Activated gamma-delta T cell treated with Interleukin-2 at 50 U/mL for 16 hours (primary cell): ENCODE results near the gene CTDSPL2.
A peak's percentile ranks its signal among the peaks of the same experiment; 100 is the strongest.
"Not testable (repeated sequence)": the region's sequence is repeated elsewhere in the genome, so short reads cannot be mapped to it uniquely, and the experiment has no call there.

ENCODE experiments used
- DNase-seq: peaks from one replicate; pipeline ENCODE4 v3.0.0-alpha.2; 2020

CTDSPL2 gene

DNA sequence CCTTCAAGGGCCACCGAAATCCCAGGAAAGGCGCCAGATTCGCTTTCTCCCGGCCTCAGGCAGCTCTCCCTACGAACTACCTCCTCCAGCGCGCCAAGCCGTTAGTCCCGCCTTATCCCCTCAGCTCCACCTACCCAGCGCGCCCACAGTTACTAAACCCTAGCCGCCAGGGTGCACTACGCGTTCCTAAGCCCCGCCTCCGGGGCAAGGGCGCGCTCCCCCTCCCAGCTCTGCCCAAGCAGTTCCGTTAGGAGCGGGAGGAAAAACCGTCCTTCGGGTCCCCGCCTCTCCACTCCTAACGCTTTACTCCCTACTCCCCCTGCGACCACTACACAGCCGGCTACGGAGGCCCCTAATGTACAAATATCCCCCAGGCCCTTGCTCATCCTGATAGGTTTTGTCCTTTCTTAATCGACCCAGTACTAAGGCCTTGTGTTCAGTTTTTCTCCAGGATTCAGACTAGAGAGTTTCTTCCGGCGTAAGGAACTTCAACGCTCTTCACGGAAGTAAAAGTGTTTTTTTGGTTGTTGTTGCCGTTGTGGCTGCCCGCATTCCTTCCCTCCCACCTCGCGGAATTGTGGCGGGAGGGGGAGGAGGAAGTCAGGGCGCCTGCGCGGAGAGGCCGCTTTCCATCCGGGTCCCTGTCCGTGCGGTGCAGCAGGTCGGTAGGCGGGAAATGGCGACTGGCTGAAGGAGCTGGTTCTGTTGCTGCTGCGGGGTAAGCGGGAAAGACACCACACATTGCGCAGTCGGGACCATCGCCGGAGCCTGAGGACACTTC, at the start of gene CTDSPL2:
Gene CTDSPL2, plus strand, starts transcription at position 655 of the 781 bp plus-strand sequence. CDS start 31,386 bp downstream, outside the sequence.
- peak; percentile 93 for DNase-seq

DNA sequence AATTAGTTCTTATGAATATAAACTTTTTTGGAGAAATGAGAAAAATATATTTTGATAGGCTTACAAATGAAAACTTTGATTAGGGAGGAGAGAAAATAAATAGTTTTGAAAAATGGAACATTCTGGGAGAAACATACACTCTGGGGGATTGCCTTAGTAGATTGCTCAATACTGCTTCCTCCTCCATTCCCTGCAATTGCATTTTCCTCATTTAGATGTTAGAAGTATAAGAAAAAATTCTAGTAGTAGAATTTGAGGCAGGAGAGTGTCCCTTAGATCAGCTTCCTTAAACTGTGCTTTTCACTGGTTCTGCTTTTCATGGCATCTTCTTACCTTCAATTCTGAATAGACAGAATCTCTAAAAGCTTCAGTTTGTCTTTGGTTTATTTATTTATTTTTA, 46.2 kb upstream of the CTDSPL2 start:
- DNase-seq: no peak

DNA sequence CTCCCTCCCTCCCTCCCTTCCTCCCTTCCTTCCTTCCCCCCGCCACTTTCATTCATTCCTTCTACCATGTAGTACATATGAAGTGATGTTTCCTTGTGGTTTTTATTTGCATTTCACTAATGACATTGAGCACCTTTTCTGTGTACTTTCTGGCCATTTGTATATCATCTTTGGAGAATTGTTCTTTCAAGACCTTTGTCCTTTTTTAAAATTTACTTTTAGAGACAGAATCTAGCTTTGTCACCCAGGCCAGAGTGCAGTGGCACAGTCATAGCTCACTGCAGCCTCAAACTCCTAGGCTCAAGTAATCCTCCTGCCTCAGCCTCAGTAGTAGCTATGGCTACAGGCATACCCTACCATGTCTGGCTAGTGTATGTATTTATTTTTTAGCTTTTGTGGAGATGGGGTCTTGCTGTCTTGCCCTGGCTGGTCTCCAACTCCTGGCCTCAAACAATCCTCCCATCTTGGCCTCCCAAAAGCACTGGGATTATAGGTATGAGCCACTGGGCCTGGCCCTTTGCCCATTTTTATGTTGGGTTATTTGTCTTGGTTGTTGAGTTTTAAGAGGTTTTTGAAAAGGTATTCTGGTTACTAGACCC, 42.0 kb upstream of the CTDSPL2 start:
- no peak for DNase-seq

DNA sequence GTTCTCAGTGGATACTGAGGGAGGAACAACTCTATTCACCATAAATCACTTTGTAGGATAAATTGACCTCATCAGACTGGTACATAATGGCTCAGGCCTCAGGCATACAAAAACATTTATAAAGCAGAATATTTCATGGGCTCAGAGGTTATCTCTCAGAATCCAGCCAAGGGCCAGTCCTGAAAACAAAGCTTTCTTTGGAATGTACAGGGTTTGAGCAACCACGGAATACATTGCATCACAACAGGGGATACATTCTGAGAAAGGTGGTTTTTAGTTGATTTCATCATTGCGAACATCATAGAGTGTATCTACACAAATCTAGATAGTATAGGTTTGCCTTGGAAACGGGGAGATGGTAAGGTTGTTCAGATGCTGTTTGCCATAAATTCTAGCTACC, 33.4 kb upstream of the CTDSPL2 start:
- no peak for DNase-seq

DNA sequence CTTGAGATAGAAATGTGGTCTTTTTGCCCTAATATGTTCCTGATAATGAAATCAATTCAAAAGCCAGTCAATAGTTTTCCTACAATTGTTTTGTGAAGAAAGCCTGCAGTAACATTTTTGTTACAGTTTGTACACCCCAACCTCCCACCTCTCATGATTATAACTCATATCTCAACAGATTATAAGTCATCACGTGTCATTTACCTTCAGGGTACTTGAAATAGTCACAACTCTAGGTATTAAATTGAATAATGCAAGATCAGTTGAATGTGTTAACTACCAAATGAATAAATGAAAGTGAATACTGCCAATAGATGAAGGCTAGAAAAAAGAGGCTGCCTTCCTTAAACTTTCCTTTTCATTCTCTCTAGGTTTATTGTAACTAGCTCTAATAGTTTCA, 32.9 kb upstream of the CTDSPL2 start:
- no peak for DNase-seq

DNA sequence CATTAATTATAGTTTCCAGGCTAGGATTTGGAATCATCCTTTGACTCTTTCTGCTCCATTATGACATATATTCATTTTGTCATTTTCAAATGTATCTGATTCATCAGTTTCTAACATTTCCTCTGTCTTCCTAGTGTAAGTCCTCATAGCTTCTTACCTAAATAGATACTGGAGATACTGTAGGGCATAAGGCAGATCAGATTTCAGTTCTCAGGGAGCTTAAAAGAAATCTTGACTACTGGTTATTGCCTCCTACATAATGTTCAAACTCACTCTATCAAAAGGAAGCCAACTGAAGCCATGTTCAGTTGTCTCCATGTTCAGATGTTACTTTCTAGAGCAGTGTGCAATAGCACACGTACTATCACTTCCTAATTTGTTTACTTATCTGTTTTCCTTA, 29.6 kb upstream of the CTDSPL2 start:
- no peak for DNase-seq

DNA sequence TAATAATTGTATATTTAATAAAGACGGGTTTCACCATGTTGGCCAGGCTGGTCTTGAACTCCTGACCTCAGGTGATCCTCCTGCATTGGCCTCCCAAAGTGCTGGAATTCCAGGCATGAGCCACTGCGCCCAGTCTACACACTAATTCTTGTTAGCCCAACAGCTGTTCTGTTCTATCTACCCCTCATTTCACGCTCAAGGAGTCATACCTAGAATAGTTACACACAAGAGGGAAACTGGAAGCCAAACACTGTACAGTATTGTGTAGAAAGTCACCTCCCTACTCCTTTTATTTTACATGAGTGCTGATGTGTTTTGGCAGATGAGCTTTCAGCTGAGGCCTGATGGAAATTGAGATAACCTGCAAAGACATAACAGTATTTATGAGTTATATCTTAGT, 13.4 kb upstream of the CTDSPL2 start:
- DNase-seq: no peak

DNA sequence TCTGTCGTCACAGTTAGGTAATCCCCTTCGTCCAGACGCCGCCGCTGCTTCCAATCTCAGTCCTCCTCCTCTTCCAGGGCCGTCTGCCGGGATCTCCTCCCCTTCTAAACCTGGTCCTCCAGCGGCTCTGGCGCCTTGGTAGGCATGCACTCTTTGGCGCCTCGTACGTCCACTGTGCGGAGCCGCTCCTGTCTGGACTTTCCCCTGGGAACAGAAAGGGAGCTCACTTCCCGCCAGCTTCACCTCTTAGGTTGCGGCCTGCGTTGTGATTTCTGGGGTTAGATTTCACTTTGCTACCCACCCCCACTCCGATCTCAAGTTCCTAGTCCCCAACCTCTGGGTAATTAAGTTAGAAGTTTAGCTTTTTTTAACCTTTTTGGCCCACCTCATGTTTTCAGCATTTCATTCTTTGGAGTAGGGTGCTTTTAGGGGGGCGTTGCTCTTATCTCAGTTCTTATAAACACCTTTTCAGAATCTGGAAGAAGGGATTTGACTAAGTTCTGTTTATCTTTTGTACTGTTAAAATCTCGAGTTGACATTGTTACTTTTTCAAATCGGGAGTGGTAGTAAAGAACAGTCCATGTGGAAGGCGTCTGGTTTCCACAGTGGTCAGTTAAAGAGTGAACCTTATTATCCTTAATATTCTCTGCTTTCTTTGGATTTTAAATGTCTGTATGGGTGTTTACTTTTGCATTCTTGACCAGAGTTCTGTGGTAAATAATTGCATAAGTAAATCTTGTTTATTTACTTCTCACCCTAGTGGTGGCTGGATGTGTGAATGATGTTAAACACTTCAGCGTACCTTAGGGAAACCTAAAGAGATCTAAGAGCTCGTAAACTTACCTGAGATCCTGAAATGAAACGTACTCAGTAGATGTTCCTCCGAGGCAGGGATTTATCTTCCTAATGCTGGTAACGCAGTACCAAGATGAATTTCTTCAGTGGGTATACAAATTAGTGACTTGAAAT, 611 bp downstream of the CTDSPL2 start:
- no peak for DNase-seq

DNA sequence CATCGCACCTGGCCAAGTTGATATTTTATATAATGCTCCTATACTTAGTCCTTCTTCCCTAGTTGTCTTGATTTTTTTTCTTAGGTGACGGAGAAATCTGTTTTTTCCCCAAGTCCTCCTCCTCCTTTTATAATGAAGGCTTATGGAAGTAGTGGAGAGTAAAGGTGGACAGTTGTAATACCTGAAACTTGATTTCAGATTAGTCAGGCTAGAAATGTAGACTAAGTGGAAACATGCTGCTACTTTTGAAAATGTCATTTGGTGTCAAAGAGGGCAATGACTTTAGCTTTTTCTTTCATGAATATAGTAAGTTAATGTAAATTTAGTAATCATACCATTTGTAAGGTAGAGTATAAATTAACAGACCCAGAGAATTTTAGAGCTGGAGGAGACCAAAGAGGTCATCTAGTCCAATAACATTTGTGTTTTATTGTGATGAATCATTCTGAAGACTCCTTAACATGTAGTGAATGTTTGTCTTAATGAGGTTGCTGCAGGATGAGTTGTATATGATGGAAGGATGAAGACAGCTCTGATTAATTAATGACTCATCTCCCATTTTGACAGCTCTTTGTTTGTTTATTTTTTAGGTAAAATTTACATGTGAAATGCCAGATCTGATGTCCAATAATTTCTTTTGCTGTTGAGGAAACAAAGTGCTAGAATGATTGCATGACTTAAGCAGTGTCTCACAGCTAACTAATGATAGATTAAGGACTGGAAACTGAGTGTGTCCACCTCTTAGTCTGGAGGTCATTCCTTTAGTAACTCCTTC, 8.7 kb downstream of the CTDSPL2 start:
- DNase-seq: no peak

DNA sequence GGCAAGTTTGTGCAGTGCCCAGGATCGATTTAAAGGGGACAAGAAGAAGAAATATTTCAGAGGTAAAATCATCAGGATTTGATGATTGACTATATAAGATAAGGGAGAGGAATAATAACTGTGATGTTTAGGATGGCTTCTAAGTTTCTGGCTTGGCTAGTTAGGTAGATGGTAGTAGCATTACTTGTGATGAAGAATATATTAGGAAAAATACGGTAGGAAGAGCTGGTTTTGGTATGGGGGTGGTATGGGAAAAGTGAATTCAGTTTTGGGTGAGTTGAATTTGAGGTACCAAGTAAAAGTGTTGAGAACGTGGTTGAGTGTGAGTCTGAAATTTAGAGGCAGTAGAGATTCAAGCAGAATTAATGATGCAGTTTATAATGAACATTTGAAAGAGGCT, 11.0 kb downstream of the CTDSPL2 start:
- DNase-seq: no peak

DNA sequence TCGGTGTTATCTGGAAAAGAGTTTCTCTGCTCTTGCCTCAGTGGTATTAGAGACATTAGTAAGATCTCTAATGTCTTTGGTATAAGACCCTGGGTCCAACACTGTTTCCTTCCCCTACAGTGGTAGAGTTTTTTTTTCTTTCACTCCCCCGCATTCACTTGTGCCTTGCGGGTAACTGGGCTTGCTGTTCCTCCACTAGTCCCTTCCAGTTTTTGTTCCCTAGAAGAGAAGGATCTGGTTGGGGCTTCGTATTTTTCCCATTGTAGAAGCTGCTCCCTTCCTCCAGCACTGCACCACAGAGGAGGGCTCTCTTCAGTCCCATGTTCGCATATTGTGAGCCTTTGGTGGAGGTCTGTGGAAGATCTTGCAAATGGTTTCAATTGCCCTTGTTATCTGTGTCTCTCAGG, 13.7 kb downstream of the CTDSPL2 start:
- no peak for DNase-seq

DNA sequence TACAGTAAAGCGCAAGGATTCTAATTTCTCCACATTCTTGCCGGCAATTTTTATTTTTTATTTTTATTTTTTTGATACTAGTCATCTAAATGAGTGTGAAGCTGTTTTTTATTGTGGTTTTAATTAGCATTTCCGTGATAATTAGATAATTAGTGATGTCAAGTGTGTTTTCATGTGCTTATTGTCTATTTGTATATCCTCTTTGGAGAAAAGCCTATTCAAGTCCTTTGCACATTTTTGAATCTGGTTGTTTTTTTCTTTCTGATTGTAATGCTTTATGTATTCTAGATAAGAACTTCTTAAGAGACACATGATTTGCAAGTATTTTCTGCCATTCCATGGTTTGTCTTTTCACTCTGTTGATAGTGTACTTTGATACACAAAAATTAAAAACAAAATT, 16.1 kb downstream of the CTDSPL2 start:
- DNase-seq: no peak

DNA sequence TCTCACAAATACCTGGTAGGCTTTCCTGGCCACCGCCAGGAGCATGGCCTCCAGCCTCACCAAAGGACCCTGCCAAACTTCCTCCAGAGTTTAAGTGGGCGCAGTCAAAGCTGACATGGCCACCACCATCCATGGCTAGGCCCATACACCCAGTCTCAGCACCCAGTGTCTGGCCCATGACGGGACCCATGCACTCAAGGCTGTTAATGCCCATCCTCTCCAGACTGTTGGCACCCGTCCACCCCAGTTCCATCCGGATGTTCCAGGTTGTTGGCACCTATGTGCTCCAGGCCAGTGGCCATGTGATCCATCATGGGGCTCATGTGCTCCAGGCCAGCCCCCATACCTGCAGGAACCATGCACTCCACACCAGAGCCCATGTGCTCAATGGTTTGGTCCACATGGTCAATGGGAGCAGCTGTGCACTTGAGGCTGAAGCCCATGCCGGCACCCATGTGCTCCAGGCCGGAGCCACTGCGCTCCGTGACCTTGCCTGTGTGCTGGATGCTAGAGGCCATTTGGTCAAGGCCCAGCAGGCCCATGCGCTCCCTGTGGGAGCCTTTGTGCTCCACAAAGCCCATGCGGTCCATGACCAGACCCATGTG, 20.4 kb downstream of the CTDSPL2 start:
- DNase-seq: no peak

DNA sequence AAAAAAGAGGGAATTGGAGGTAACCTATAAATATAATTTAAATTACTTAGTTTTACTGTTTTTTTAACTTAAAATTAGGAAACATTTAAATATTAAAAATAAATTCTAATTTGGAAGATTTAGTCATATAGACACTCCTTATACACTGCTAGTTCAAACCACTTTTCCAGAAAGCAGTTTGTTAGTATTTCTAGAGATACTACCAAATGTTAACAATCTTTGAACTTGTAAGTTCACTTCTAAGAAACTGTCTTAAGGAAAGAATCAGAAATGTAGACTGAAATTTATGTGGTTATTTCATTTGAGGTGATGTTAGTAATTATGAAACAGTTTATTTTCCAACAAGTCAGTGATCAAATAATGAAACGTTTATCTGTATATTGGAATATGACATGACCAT, 22.7 kb downstream of the CTDSPL2 start:
- DNase-seq: no peak

DNA sequence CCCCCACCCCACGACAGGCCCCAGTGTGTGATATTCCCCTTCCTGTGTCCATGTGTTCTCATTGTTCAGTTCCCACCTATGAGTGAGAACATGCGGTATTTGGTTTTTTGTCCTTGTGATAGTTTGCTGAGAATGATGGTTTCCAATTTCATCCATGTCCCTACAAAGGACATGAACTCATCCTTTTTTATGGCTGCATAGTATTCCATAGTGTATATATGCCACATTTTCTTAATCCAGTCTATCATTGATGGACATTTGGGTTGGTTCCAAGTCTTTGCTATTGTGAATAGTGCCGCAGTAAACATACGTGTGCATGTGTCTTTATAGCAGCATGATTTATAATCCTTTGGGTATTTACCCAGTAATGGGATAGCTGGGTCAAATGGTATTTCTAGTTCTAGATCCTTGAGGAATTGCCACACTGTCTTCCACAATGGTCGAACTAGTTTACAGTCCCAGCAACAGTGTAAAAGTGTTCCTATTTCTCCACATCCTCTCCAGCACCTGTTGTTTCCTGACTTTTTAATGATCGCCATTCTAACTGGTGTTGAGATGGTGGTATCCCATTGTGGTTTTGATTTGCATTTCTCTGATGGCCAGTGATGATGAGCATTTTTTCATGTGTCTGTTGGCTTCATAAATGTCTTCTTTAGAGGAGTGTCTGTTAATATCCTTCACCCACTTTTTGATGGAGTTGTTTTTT, 26.3 kb downstream of the CTDSPL2 start:
- not testable (repeated sequence) for DNase-seq

DNA sequence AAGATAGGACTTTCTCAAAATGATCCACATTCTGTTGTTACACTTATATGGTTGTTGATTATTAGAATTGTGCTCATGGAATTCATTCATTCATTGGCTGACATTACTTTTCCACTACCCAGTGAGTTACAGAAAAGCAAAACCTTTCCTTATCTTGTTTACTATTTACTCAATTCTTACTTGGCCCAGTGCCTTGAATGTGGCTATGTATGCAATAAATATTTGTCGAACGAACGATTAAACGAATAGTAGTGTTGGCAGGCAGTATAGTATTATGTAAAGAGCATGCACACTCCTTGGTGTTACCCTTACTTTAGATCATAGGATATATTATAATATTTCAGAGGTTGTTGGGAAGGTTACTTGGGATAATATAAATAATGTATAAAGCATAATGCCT, 31.0 kb downstream of the CTDSPL2 start:
- DNase-seq: no peak

DNA sequence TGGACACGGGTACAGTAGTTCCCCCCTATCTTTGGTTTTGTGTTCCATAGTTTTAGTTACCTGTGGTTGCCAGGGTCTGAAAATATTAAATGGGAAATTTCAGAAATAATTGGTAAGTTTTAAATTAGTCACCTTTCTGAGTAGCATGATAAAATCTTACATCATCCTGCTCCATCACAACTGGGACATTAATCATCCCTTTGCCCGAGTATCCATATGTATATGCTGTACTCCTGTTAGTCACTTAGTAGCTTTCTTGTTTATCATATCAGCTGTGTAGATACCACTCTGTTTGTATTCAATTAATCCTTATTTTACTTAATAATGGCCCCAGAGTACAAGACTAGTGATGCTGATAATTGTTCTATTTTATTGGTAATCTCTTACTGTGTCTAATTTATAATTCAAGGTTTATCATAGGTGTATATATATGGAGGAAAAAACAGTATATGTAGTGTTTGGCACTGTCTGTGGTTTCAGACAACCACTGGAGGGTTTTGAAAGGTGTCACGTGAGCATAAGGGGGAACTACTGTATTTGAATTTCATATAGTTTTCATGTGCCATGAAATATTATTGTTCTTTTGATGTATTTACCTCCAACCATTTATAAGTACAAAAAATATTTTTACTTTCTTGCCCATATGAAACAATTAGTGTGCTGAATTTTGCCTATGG, 41.4 kb downstream of the CTDSPL2 start:
- no peak for DNase-seq

DNA sequence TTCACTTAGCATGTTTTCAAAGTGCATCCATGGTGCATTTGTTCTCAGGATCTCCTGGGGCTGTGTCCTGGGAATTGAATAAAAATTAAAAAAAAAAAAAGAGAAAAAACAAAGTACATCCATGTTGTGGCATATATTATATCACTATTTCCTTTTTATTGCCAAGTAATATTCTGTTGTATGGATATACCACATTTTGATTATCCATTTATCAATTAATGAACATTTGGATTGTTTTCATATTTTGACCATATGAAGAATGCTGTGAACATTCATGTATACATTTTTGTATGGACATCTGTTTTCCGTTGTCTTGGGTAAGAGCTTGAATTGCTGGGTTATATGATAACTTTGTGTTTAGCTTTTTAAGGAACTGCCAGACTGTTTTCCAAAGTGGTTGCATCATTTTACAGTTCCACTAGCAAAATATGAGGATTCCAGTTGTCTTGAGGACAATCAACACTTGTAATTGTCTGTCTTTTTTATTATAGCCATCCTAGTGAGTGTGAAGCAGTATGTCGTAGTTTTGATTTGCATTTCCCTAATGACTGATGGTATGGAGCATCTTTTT, 44.5 kb downstream of the CTDSPL2 start:
- no peak for DNase-seq

DNA sequence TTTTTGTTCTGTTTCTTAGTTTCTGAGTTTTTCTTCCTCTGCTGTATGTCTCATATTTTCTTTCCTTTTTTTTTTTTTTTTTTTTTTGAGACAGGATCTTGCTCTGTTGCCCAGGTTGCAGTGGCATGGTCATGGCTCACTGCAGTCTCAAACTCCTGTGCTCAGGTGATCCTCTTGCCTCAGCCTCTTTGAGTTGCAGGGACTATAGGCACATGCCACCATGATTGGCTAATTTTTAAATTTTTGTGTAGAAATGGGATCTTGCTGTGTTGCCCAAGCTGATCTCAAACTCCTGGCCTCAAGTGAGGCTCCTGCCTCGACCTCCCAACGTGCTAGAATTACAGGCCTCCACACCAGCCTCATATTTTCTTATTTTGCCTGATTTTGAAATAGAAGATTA, 51.9 kb downstream of the CTDSPL2 start:
- DNase-seq: no peak

DNA sequence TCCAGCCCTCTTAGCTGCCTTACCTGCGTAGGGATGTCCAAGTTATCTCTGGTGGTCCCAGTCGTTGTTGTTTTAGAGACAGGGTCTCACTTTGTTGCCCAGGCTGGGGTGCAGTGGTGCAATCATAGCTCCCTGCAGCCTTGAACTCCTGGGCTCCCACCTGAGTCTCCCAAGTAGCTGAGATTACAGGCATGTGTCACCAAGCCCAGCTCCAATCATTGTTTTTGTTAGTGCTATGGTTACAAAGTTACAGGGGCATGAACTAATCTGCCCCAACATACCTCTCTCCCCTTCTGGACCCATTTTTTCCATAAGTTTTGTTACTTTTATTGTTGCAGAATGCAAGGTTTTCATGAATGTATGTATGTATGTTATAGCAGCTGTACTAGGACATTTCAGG, 54.7 kb downstream of the CTDSPL2 start:
- no peak for DNase-seq

DNA sequence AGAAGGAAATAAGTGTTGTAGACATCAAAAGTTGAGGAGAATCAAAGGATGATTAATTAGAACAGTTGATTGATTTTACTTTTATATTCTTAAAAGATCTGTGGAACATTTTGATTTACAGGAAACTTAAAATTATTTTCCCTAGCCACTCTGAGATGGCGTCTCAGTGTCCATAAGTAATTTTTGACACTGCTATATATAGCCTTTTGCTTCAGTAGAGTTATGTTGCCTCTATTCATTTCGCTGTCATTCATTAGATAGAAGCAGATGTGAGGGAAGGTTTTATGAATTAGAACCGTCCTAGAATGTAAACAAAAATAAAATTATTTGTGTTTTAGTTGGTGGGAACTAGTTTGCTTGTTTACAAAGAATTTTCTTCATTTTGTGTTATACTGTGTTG, 58.5 kb downstream of the CTDSPL2 start:
- no peak for DNase-seq
